ENCODE data around the gene BAIAP2L2.
"Not testable (repeated sequence)": the region's sequence is repeated elsewhere in the genome, so short reads cannot be mapped to it uniquely, and the experiment has no call there.

The BAIAP2L2 gene

DNA sequence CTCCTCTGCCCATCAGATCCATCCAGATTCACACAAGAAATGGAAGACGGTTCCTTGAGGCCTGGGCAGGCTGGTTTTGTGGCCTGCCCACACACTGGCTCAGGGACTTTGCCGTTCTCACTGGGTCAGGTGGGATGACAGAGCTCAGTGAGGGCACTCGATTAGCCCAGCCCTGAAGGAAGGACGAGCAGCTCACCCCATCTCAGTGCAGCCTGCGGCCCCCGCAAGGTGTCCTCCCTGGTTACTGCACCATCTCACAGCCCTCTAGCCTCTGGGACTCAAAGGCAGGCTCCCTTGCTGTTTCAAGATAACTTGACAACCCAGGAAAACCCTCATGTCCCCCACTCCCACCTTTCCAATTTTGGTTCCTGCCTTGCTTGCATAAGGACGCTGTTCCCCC, 30.7 kb downstream of the BAIAP2L2 start (continued):
- no peak for TF ChIP-seq BACH2 (CRISPR knock-in tag; IDR thresholded peaks at IDR 0.05; ENCODE audit: borderline replicate concordance)
- no peak for TF ChIP-seq ISL1 (CRISPR knock-in tag; IDR thresholded peaks at IDR 0.05)
- no peak for TF ChIP-seq ZNF8 (CRISPR knock-in tag; IDR thresholded peaks at IDR 0.05)

DNA sequence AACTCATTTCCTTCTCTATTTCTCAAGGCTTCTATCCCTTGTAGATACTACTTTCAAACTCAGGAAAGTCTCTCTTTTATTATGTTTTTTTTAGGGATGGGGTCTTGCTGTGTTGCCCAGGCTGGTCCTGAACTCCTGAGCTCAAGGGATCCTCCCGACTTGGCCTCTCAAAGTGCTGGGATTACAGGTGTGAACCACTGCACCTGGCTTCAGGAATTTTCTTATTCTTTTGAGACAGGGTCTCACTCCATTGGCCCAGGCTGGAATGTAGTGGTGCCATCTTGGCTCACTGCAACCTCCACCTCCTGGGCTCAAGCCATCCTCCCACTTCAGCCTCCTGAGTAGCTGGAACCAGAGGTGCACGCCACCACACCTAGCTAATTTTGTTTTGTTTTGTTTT, 31.3 kb downstream of the BAIAP2L2 start:
- ATAC-seq, result not testable (repeated sequence)

DNA sequence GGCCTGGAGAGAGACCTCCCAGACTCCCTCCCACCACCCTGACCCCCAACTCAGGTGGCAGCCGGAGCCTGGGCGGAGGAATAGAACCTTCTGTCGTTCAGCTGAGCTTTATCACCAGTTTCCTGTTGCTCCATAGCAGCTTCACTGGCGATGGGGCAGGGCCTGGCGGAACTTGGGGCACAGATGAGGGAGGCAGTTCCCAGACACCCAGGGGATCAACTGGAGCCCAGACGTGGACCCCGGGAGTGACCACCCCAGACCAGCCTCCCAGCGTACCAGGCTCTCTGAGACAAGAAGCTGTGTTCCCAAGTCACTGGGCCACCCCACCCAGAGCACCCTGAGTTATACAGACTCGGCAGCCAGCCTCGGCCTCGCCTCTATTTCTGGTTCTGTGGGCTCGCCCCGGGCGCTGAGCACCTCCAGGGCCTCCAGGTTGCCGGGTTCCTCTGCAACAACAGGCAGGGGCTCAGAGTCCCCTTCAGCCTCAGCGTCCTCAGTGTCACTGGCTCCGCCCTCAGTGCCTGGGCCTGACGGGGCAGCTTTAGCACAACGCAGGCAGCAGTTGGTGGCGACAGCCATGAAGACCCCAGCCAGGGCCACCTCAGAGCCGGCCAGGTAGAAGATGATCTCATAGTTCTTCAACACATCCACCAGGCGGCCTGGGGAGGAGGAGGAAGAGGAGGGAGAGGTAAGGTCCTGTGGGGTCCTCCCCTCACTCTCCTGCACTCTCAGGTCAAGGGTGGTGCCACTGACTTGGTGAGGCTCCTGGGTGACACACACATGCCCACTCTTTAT, 32.2 kb downstream of the BAIAP2L2 start:
- no peak for ATAC-seq
- TF ChIP-seq CSDC2 (CRISPR knock-in tag; IDR thresholded peaks at IDR 0.05), result no peak
- TF ChIP-seq ISL1 (CRISPR knock-in tag; IDR thresholded peaks at IDR 0.05), result no peak

DNA sequence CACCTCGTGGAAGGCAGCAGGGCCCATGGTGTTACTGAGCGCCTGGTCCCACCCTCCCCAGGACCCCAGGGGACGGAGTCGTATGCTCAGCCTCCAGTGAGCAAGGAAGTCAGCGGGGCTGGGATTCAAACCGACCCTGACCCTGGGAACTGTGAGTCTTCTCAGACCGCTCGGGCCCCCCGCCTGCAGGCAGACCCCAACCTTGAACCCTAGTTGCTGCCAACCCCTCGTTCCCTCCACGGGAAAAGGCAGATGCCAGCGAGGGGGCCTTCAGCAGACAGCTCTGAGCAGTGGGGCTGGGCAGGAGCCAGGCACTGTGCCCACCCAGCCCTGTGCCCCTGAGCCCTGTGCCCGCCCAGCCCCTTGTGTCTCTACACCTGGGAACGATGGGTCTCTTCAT, 32.9 kb downstream of the BAIAP2L2 start:
- no peak for ATAC-seq
- TF ChIP-seq, protein P1, sequence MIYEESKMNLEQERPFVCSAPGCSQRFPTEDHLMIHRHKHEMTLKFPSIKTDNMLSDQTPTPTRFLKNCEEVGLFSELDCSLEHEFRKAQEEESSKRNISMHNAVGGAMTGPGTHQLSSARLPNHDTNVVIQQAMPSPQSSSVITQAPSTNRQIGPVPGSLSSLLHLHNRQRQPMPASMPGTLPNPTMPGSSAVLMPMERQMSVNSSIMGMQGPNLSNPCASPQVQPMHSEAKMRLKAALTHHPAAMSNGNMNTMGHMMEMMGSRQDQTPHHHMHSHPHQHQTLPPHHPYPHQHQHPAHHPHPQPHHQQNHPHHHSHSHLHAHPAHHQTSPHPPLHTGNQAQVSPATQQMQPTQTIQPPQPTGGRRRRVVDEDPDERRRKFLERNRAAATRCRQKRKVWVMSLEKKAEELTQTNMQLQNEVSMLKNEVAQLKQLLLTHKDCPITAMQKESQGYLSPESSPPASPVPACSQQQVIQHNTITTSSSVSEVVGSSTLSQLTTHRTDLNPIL (CRISPR knock-in tag; IDR thresholded peaks at IDR 0.05; ENCODE audit: low read depth), result no peak
- no peak for TF ChIP-seq CSDC2 (CRISPR knock-in tag; IDR thresholded peaks at IDR 0.05)
- no peak for TF ChIP-seq OSR1 (CRISPR knock-in tag; IDR thresholded peaks at IDR 0.05)
- TF ChIP-seq ISL1 (CRISPR knock-in tag; IDR thresholded peaks at IDR 0.05), result no peak
- no peak for TF ChIP-seq SNAI2 (CRISPR knock-in tag; IDR thresholded peaks at IDR 0.05)
- TF ChIP-seq ARNTL (CRISPR knock-in tag; IDR thresholded peaks at IDR 0.05; ENCODE audit: borderline replicate concordance, low read depth), result no peak
- TF ChIP-seq ZC3H10 (CRISPR knock-in tag; IDR thresholded peaks at IDR 0.05), result no peak
- TF ChIP-seq ESRRG (CRISPR knock-in tag; IDR thresholded peaks at IDR 0.05), result no peak
- TF ChIP-seq TOX (CRISPR knock-in tag; IDR thresholded peaks at IDR 0.05; ENCODE audit: borderline replicate concordance), result no peak
- TF ChIP-seq, protein P2, sequence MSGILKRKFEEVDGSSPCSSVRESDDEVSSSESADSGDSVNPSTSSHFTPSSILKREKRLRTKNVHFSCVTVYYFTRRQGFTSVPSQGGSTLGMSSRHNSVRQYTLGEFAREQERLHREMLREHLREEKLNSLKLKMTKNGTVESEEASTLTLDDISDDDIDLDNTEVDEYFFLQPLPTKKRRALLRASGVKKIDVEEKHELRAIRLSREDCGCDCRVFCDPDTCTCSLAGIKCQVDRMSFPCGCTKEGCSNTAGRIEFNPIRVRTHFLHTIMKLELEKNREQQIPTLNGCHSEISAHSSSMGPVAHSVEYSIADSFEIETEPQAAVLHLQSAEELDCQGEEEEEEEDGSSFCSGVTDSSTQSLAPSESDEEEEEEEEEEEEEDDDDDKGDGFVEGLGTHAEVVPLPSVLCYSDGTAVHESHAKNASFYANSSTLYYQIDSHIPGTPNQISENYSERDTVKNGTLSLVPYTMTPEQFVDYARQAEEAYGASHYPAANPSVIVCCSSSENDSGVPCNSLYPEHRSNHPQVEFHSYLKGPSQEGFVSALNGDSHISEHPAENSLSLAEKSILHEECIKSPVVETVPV (CRISPR knock-in tag; IDR thresholded peaks at IDR 0.05), result no peak

DNA sequence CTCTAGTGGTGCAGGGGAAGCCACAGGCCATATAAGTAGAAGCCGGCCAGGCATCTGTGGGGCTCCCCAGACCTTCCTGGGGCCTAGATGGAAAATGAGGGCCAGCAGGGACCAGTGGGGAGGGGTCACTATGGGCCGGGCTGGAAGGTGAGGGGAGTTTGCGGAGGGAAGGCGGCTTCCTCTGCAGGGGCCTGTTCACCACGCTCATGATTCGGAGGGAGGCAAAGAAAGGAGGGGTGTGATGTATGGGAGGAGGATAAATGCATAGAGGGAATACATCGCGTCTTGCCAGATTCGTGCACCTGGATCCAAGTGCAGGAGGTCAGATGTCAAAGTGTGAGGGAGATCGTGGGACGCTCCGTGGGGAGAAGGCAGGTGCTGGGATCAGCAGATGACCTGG, 33.4 kb downstream of the BAIAP2L2 start:
- ATAC-seq, result no peak
- TF ChIP-seq, protein P2 (CRISPR knock-in tag; IDR thresholded peaks at IDR 0.05), result no peak
- TF ChIP-seq, protein P1 (CRISPR knock-in tag; IDR thresholded peaks at IDR 0.05; ENCODE audit: low read depth), result no peak
- TF ChIP-seq BACH2 (CRISPR knock-in tag; IDR thresholded peaks at IDR 0.05; ENCODE audit: borderline replicate concordance) (no peak), CSDC2 (CRISPR knock-in tag; IDR thresholded peaks at IDR 0.05) (no peak), ESRRG (CRISPR knock-in tag; IDR thresholded peaks at IDR 0.05) (no peak), ARNTL (CRISPR knock-in tag; IDR thresholded peaks at IDR 0.05; ENCODE audit: borderline replicate concordance, low read depth) (no peak), PPARA (CRISPR knock-in tag; IDR thresholded peaks at IDR 0.05; ENCODE audit: borderline replicate concordance) (no peak), ZFP3 (CRISPR knock-in tag; IDR thresholded peaks at IDR 0.05) (no peak), TCF4 (CRISPR knock-in tag; IDR thresholded peaks at IDR 0.05; ENCODE audit: borderline replicate concordance) (no peak), TOX (CRISPR knock-in tag; IDR thresholded peaks at IDR 0.05; ENCODE audit: borderline replicate concordance) (no peak), ISL1 (CRISPR knock-in tag; IDR thresholded peaks at IDR 0.05) (no peak), ZNF565 (CRISPR knock-in tag; conservative IDR thresholded peaks at IDR 0.05; ENCODE audit: low read depth) (no peak), ZNF8 (CRISPR knock-in tag; IDR thresholded peaks at IDR 0.05) (no peak), ZFP30 (CRISPR knock-in tag; IDR thresholded peaks at IDR 0.05) (no peak), RARB (CRISPR knock-in tag; IDR thresholded peaks at IDR 0.05) (no peak), ZNF70 (CRISPR knock-in tag; IDR thresholded peaks at IDR 0.05) (no peak), GLIS3 (CRISPR knock-in tag; IDR thresholded peaks at IDR 0.05) (no peak), OSR1 (CRISPR knock-in tag; IDR thresholded peaks at IDR 0.05) (no peak)
- TF ChIP-seq, protein P3, sequence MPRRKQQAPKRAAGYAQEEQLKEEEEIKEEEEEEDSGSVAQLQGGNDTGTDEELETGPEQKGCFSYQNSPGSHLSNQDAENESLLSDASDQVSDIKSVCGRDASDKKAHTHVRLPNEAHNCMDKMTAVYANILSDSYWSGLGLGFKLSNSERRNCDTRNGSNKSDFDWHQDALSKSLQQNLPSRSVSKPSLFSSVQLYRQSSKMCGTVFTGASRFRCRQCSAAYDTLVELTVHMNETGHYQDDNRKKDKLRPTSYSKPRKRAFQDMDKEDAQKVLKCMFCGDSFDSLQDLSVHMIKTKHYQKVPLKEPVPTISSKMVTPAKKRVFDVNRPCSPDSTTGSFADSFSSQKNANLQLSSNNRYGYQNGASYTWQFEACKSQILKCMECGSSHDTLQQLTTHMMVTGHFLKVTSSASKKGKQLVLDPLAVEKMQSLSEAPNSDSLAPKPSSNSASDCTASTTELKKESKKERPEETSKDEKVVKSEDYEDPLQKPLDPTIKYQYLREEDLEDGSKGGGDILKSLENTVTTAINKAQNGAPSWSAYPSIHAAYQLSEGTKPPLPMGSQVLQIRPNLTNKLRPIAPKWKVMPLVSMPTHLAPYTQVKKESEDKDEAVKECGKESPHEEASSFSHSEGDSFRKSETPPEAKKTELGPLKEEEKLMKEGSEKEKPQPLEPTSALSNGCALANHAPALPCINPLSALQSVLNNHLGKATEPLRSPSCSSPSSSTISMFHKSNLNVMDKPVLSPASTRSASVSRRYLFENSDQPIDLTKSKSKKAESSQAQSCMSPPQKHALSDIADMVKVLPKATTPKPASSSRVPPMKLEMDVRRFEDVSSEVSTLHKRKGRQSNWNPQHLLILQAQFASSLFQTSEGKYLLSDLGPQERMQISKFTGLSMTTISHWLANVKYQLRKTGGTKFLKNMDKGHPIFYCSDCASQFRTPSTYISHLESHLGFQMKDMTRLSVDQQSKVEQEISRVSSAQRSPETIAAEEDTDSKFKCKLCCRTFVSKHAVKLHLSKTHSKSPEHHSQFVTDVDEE (CRISPR knock-in tag; IDR thresholded peaks at IDR 0.05), result no peak

Data from SK-N-SH treated with all-trans-retinoic acid at 6 μM for 48 hours (cell line).